GM12891 (cell line): Measurements from ENCODE around the gene RAP1GDS1.

ENCODE experiments used
- DNase-seq: peaks from one replicate; pipeline ENCODE4 v3.0.0; 2011; ENCODE audit warnings: low spot score; ENCODE audit not compliant: insufficient read length
- FAIRE-seq: peaks from 2 replicates; lab custom pipeline; 2011; peaks lifted over from hg19 to GRCh38; lab: Jason Lieb, UNC
- PAX5 ChIP-seq: IDR thresholded peaks from 2 replicates; pipeline ENCODE4 v1.6.1; 2011; ENCODE audit warnings: low read length, moderate library complexity, mild to moderate bottlenecking; ENCODE audit not compliant: insufficient read depth, severe bottlenecking
- POLR2A ChIP-seq: IDR thresholded peaks from 2 replicates; pipeline ENCODE4 v1.6.1; 2011; ENCODE audit warnings: low read depth, low read length, control low read depth
- POLR2AphosphoS5 ChIP-seq: IDR thresholded peaks from 2 replicates; pipeline ENCODE4 v1.6.1; 2011; ENCODE audit warnings: low read depth, low read length, control low read depth
- POU2F2 ChIP-seq: IDR thresholded peaks from 2 replicates; pipeline ENCODE4 v1.6.1; 2011; ENCODE audit warnings: low read depth, mild to moderate bottlenecking, control low read depth, low read length, moderate library complexity
- SPI1 ChIP-seq: IDR thresholded peaks from 2 replicates; pipeline ENCODE4 v1.6.1; 2011; ENCODE audit warnings: low read depth, low read length, control low read depth
- TAF1 ChIP-seq: IDR thresholded peaks from 2 replicates; pipeline ENCODE4 v1.6.1; 2011; ENCODE audit warnings: low read depth, low read length, control low read depth

RAP1GDS1 gene

GRCh38 chr4:98480535-98480934, 219.4 kb downstream of the RAP1GDS1 start:
- no peak for TF ChIP-seq TAF1
- no peak for TF ChIP-seq PAX5
- no peak for TF ChIP-seq POU2F2
- no peak for TF ChIP-seq POLR2A
- no peak for TF ChIP-seq SPI1
- no peak for TF ChIP-seq POLR2AphosphoS5
- FAIRE-seq: no peak
- no peak for DNase-seq

GRCh38 chr4:98481167-98481566, 220.0 kb downstream of the RAP1GDS1 start:
- DNase-seq (no peak), FAIRE-seq (no peak)
- TF ChIP-seq POLR2A (no peak), PAX5 (no peak), SPI1 (no peak), TAF1 (no peak), POLR2AphosphoS5 (no peak)

- no peak for FAIRE-seq
- no peak for DNase-seq
- no peak for TF ChIP-seq POU2F2
- TF ChIP-seq POLR2AphosphoS5: no peak
These were observed 221.3 kb downstream of the RAP1GDS1 start for GRCh38 chr4:98482503-98482846.

GRCh38 chr4:98482847-98483806, 221.9 kb downstream of the RAP1GDS1 start:
- DNase-seq (no peak), FAIRE-seq (peak; percentile 75)
- TF ChIP-seq POLR2AphosphoS5 (no peak), SPI1 (peak; percentile 43; the same call in 1 of the 2 replicates), POLR2A (no peak)

- TF ChIP-seq TAF1 (no peak), POLR2AphosphoS5 (no peak), POU2F2 (no peak), SPI1 (no peak), POLR2A (no peak), PAX5 (no peak)
- DNase-seq (no peak), FAIRE-seq (no peak)
These were observed 222.8 kb downstream of the RAP1GDS1 start for GRCh38 chr4:98484031-98484430.

GRCh38 chr4:98485816-98486345, 224.7 kb downstream of the RAP1GDS1 start:
- DNase-seq: no peak
- no peak for TF ChIP-seq POLR2A
- no peak for TF ChIP-seq PAX5
- no peak for TF ChIP-seq SPI1
- no peak for TF ChIP-seq POU2F2
- FAIRE-seq: no peak

GRCh38 chr4:98490251-98490650, 229.1 kb downstream of the RAP1GDS1 start:
- TF ChIP-seq PAX5 (no peak), SPI1 (no peak), TAF1 (no peak), POLR2A (no peak), POU2F2 (no peak), POLR2AphosphoS5 (no peak)
- FAIRE-seq: no peak
- DNase-seq: no peak

- no peak for FAIRE-seq
- TF ChIP-seq POLR2AphosphoS5 (no peak), POLR2A (no peak), POU2F2 (no peak), PAX5 (no peak), TAF1 (no peak), SPI1 (no peak)
These were observed 230.8 kb downstream of the RAP1GDS1 start for GRCh38 chr4:98491899-98492559.

GRCh38 chr4:98493296-98493695, 232.1 kb downstream of the RAP1GDS1 start:
- DNase-seq (no peak), FAIRE-seq (peak; percentile 16)
- TF ChIP-seq TAF1: no peak
- no peak for TF ChIP-seq SPI1
- TF ChIP-seq POU2F2: no peak
- TF ChIP-seq PAX5: no peak
- no peak for TF ChIP-seq POLR2AphosphoS5
- no peak for TF ChIP-seq POLR2A

More at GRCh38 chr4:98491899-98492559, 230.8 kb downstream of the RAP1GDS1 start:
- DNase-seq: no peak
